ENCODE measurements around the gene CNDP2.

CNDP2 gene

DNA sequence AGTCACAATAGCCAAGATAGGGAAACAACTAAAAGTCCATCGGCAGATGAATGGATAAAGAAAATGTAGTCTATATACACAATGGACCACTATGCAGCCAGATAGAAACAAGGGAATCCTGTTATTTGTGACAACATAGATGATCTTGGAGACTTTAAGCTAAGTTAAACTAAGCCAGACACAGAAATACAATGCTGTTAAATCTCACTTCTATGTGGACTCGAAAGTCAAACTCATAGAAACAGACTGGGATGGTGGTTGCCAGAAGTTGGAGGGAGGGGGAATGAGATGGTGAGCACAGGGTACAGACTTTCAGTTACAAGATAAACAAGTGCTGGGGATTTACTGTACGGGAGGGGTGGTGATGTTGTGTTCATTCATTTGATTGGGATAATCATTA is 32.8 kb downstream of the CNDP2 start:
- TF ChIP-seq, protein P1, sequence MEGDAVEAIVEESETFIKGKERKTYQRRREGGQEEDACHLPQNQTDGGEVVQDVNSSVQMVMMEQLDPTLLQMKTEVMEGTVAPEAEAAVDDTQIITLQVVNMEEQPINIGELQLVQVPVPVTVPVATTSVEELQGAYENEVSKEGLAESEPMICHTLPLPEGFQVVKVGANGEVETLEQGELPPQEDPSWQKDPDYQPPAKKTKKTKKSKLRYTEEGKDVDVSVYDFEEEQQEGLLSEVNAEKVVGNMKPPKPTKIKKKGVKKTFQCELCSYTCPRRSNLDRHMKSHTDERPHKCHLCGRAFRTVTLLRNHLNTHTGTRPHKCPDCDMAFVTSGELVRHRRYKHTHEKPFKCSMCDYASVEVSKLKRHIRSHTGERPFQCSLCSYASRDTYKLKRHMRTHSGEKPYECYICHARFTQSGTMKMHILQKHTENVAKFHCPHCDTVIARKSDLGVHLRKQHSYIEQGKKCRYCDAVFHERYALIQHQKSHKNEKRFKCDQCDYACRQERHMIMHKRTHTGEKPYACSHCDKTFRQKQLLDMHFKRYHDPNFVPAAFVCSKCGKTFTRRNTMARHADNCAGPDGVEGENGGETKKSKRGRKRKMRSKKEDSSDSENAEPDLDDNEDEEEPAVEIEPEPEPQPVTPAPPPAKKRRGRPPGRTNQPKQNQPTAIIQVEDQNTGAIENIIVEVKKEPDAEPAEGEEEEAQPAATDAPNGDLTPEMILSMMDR (IDR thresholded peaks at IDR 0.05) = no peak
- Mint-ChIP-seq H3K27ac (no peak overlapping the region), H3K4me3 (no peak overlapping the region), H3K27me3 (ENCODE audit: low read depth, poor library complexity) (peaks cover 16% of the 10 kb centered on the region), H3K4me1 (peaks cover 11% of the 10 kb centered on the region), H3K9me3 (peaks cover 5% of the 10 kb centered on the region), H3K36me3 (ENCODE audit: low read depth) (no peaks in the 10 kb centered on the region)
- DNase-seq = no peak

DNA sequence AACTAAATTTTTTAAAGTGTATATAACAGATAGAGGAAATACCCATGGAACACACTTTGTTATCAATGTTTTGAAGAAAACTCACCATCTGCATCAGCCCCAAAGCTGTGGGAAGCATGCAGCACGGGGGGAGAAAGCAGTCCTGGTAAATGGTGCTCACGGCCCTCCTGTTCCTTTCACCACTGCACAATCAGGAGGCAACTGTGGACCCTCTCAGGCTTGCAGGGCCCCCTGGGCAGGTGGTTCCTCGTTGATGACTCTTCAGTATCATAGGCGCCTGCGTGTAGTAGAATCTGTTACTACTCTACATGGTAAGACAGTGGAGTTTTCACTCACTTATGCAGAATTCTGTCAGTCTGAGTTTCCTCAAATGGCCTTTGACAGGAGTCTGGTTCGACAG is 33.2 kb downstream of the CNDP2 start:
- DNase-seq = no peak
- Mint-ChIP-seq H3K27ac (no peak overlapping the region), H3K36me3 (ENCODE audit: low read depth) (no peaks in the 10 kb centered on the region), H3K9me3 (peaks cover 5% of the 10 kb centered on the region), H3K27me3 (ENCODE audit: low read depth, poor library complexity) (peaks cover 16% of the 10 kb centered on the region), H3K4me1 (peaks cover 6% of the 10 kb centered on the region), H3K4me3 (no peak overlapping the region)
- TF ChIP-seq, protein P1 (IDR thresholded peaks at IDR 0.05) = no peak

DNA sequence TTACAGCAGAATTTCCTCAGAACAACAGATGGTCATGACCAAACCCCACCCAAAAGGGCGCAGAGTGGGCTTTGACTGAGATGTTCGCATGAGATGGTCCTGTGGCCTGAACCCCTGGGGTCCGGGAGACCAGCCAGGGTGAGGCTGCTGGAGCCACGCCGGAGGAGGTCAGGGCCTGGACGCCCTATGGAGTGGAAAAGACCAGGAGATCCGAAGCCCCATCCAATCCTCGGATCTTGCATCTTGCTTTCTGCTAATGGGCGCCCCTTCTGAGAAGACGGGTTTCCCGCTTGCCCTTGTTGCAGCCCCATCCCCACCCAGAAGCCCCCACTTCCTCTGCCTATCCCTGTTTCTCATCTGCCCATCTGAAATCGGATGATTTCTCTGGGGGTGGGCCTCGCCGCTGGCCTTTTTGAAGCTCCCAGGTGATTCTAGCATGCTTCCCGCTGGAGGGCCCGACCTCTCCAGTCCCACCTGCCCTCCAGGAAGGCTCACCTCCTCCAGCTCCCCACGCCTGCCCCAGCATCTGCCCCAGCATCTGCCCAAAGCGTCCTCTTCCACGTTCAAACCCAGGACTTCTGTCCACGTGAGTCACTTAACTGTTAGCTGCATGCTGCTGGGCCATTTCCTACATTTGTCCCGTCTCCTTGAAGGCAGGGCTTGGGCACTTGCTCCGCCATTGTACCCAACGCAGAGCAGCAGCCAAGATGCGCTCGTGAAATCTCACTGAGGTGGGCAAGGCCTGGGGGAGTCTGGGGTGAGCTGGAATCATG is 33.8 kb downstream of the CNDP2 start:
- no peak overlapping the region for H3K27ac Mint-ChIP-seq
- peaks cover 5% of the 10 kb centered on the region for H3K9me3 Mint-ChIP-seq
- no peaks in the 10 kb centered on the region for H3K36me3 Mint-ChIP-seq (ENCODE audit: low read depth)
- peaks cover 16% of the 10 kb centered on the region for H3K27me3 Mint-ChIP-seq (ENCODE audit: low read depth, poor library complexity)
- H3K4me1 Mint-ChIP-seq = peaks cover 4% of the 10 kb centered on the region
- H3K4me3 Mint-ChIP-seq = no peak overlapping the region
- DNase-seq = no peak
- TF ChIP-seq, protein P1 (IDR thresholded peaks at IDR 0.05) = no peak

DNA sequence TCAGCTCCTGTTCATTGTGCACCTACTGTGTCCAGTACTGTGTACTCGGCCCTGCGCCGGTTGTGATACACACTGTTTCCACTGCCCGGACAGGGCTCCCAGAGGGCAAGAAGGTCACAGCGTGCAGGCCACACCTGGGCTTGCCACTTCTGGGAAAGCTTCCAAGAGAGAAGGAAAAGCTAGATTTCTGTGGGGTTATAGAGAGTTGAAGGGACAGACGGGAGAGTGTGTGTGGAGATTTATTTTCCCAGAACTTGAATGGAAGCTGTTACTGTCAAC is 34.4 kb downstream of the CNDP2 start:
- DNase-seq = no peak
- Mint-ChIP-seq H3K9me3 (peaks cover under 1% of the 10 kb centered on the region), H3K4me3 (no peak overlapping the region), H3K27ac (no peak overlapping the region), H3K27me3 (ENCODE audit: low read depth, poor library complexity) (peaks cover 16% of the 10 kb centered on the region), H3K4me1 (peaks cover 4% of the 10 kb centered on the region), H3K36me3 (ENCODE audit: low read depth) (no peaks in the 10 kb centered on the region)
- TF ChIP-seq, protein P1 (IDR thresholded peaks at IDR 0.05) = no peak

DNA sequence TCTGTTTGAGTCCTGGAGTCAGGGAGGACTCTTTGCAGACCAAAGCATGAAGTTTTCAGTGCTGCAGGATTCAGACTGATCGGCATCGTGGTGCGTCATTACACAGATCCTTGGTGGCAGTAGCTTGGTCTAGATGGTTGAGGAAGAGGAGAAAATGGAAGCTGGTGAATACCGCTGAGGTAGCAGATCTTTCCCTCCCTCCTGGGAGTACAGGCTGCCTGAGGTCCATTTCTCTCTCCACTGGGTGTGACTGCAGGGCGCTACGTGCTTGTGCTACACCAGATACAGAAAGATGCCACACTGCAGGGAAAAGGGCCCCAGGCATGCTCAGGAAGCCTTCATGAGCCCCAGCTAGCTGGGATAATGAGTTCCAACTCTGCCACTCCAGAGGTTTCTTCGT is 34.9 kb downstream of the CNDP2 start:
- TF ChIP-seq, protein P1 (IDR thresholded peaks at IDR 0.05) = no peak
- Mint-ChIP-seq H3K27me3 (ENCODE audit: low read depth, poor library complexity) (peaks cover 16% of the 10 kb centered on the region), H3K4me1 (peaks cover 4% of the 10 kb centered on the region), H3K36me3 (ENCODE audit: low read depth) (no peaks in the 10 kb centered on the region), H3K4me3 (no peak overlapping the region), H3K9me3 (peaks cover 4% of the 10 kb centered on the region), H3K27ac (no peak overlapping the region)
- DNase-seq = no peak

DNA sequence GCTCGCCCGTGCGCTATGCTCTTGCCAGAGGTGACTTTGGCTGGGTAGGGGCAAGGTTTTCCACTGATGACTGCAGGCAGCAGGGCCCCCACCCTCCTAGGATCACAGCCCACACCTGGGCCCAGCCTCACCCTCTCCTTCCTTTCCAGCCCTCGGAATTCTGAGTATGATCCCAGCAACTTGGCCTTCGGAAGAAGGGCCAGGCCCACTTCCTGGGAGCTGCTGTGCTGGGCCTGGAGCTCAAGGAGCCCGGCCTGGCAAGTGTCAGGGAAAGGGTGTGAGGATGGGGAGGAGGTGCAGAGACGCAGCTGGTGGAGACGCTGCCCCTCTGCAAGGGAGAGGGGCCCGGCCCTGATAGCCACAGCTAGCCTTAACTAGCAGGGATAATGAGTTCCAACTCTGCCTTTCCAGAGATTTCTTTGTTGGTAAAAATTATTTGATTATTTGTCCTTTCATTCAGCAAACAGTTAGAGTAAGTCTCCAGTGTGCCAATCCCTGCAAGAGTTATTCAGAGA is 36.4 kb downstream of the CNDP2 start:
- TF ChIP-seq, protein P1 (IDR thresholded peaks at IDR 0.05) = no peak
- H3K4me3 Mint-ChIP-seq = no peak overlapping the region
- peaks cover 13% of the 10 kb centered on the region for H3K27me3 Mint-ChIP-seq (ENCODE audit: low read depth, poor library complexity)
- H3K27ac Mint-ChIP-seq = no peak overlapping the region
- peaks cover 14% of the 10 kb centered on the region for H3K9me3 Mint-ChIP-seq
- DNase-seq = no peak
- no peaks in the 10 kb centered on the region for H3K36me3 Mint-ChIP-seq (ENCODE audit: low read depth)
- peaks cover 4% of the 10 kb centered on the region for H3K4me1 Mint-ChIP-seq
